Measurements from ENCODE around the gene GATAD2A.

Gene GATAD2A

DNA sequence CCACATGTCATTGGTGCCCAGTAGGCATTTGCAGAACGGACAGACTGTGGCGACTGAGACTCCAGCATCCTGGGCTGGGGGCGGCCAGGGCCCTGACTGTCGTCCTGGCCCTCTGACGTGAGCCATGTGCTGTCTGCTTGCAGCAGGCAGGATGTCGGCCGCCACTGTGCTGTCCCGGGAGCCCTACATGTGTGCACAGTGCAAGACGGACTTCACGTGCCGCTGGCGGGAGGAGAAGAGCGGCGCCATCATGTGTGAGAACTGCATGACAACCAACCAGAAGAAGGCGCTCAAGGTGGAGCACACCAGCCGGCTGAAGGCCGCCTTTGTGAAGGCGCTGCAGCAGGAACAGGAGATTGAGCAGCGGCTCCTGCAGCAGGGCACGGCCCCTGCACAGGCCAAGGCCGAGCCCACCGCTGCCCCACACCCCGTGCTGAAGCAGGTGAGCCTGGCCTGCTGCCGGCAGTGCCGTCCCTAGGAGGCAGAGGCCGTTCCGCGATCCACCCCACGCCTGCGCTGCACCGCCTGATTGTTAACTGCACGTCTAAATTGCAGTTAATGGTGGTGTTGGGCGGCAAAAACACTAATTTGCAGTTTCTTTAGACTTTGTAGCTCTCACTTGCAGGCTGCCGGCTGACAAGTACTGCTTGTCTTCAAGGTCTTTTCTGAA lies 95.6 kb downstream of the GATAD2A start:
- no peak overlapping the region for H3K4me2 ChIP-seq
- no peak overlapping the region for H2AFZ ChIP-seq (ENCODE audit: low read depth)
- no peak overlapping the region for H3K4me3 ChIP-seq (IDR thresholded peaks at IDR 0.05; ENCODE audit: insufficient read depth, low read depth, low read length)
- H3K4me1 ChIP-seq (ENCODE audit: low read depth, poor library complexity, severe bottlenecking): no peaks in the 10 kb centered on the region
- H3K36me3 ChIP-seq (ENCODE audit: insufficient read depth): peaks cover 2% of the 10 kb centered on the region; the same call in 1 of the 2 replicates
- H3K79me2 ChIP-seq (ENCODE audit: insufficient read depth, low read depth): no peaks in the 10 kb centered on the region
- no peak for TF ChIP-seq CTCF (conservative IDR thresholded peaks at IDR 0.05; ENCODE audit: low read depth, low read length)
- H3K9ac ChIP-seq: no peak overlapping the region
- no peaks in the 10 kb centered on the region for H3K27me3 ChIP-seq (ENCODE audit: insufficient read depth, low read depth)
- H3K27ac ChIP-seq: no peak overlapping the region
- H4K20me1 ChIP-seq (ENCODE audit: insufficient read depth): no peaks in the 10 kb centered on the region

- no peak overlapping the region for H2AFZ ChIP-seq (ENCODE audit: low read depth)
- TF ChIP-seq CTCF (conservative IDR thresholded peaks at IDR 0.05; ENCODE audit: low read depth, low read length): no peak
- no peaks in the 10 kb centered on the region for H3K27me3 ChIP-seq (ENCODE audit: insufficient read depth, low read depth)
- H3K36me3 ChIP-seq (ENCODE audit: insufficient read depth): peaks cover 2% of the 10 kb centered on the region; the same call in 1 of the 2 replicates
- H3K27ac ChIP-seq: no peak overlapping the region
- no peak overlapping the region for H3K4me2 ChIP-seq
- no peaks in the 10 kb centered on the region for H3K4me1 ChIP-seq (ENCODE audit: low read depth, poor library complexity, severe bottlenecking)
- H3K79me2 ChIP-seq (ENCODE audit: insufficient read depth, low read depth): no peaks in the 10 kb centered on the region
- H3K4me3 ChIP-seq (IDR thresholded peaks at IDR 0.05; ENCODE audit: insufficient read depth, low read depth, low read length): no peak overlapping the region
- H4K20me1 ChIP-seq (ENCODE audit: insufficient read depth): no peaks in the 10 kb centered on the region
- no peak overlapping the region for H3K9ac ChIP-seq
Measured at GRCh38 chr19:19501798-19502197, 96.3 kb downstream of the GATAD2A start.

GRCh38 chr19:19502281-19502680 lies 96.8 kb downstream of the GATAD2A start:
- Histone ChIP-seq H3K79me2 (ENCODE audit: insufficient read depth, low read depth) (no peaks in the 10 kb centered on the region), H3K36me3 (ENCODE audit: insufficient read depth) (peaks cover 2% of the 10 kb centered on the region; the same call in 1 of the 2 replicates), H3K9ac (no peak overlapping the region), H3K4me3 (IDR thresholded peaks at IDR 0.05; ENCODE audit: insufficient read depth, low read depth, low read length) (no peak overlapping the region), H2AFZ (ENCODE audit: low read depth) (no peak overlapping the region), H4K20me1 (ENCODE audit: insufficient read depth) (no peaks in the 10 kb centered on the region), H3K4me2 (no peak overlapping the region), H3K27me3 (ENCODE audit: insufficient read depth, low read depth) (no peaks in the 10 kb centered on the region), H3K27ac (no peak overlapping the region), H3K4me1 (ENCODE audit: low read depth, poor library complexity, severe bottlenecking) (no peaks in the 10 kb centered on the region)
- TF ChIP-seq CTCF (conservative IDR thresholded peaks at IDR 0.05; ENCODE audit: low read depth, low read length): no peak

- H2AFZ ChIP-seq (ENCODE audit: low read depth): no peak overlapping the region
- H3K27ac ChIP-seq: no peak overlapping the region
- H3K27me3 ChIP-seq (ENCODE audit: insufficient read depth, low read depth): no peaks in the 10 kb centered on the region
- no peaks in the 10 kb centered on the region for H3K4me1 ChIP-seq (ENCODE audit: low read depth, poor library complexity, severe bottlenecking)
- H3K4me3 ChIP-seq (IDR thresholded peaks at IDR 0.05; ENCODE audit: insufficient read depth, low read depth, low read length): no peak overlapping the region
- TF ChIP-seq CTCF (conservative IDR thresholded peaks at IDR 0.05; ENCODE audit: low read depth, low read length): no peak
- no peaks in the 10 kb centered on the region for H3K79me2 ChIP-seq (ENCODE audit: insufficient read depth, low read depth)
- H3K9ac ChIP-seq: no peak overlapping the region
- H4K20me1 ChIP-seq (ENCODE audit: insufficient read depth): no peaks in the 10 kb centered on the region
- H3K36me3 ChIP-seq (ENCODE audit: insufficient read depth): peaks cover 2% of the 10 kb centered on the region; the same call in 1 of the 2 replicates
- H3K4me2 ChIP-seq: no peak overlapping the region
Measured at GRCh38 chr19:19502808-19503602, 97.5 kb downstream of the GATAD2A start.
